Measurements from ENCODE around the gene LRRIQ3. TPM values are rescaled to one million over a fixed set of nuclear protein-coding genes. Genes with fewer than 3 reads are reported as not detected.

Gene LRRIQ3
- total RNA-seq, 2 experiments from 2014 or later = 2.3 to 2.5 TPM

GRCh38 chr1:74236440-74236839 is 38.5 kb upstream of the LRRIQ3 start:
- no peaks in the 10 kb centered on the region for H3K9me3 ChIP-seq (ENCODE audit: low read length)
- intact Hi-C loops (cut with micrococcal nuclease; ENCODE audit: unreplicated experiment) = no loop called here
- no peaks in the 10 kb centered on the region for H3K4me1 ChIP-seq (ENCODE audit: insufficient read depth, low read length, poor library complexity, severe bottlenecking)
- no TSS peak for BruUV-seq (replicated peaks)
- no peaks in the 10 kb centered on the region; the same call in 1 of the 2 replicates for H3K9me2 ChIP-seq (ENCODE audit: insufficient read depth, low read length)
- no peak overlapping the region for H3K27ac ChIP-seq (ENCODE audit: low read depth, low read length, poor library complexity, severe bottlenecking)
- no peak overlapping the region for H2AFZ ChIP-seq (ENCODE audit: low read length)
- no peak overlapping the region for H3K4me3 ChIP-seq (ENCODE audit: low read depth, low read length, poor library complexity, severe bottlenecking)
- H3K79me2 ChIP-seq (ENCODE audit: insufficient read depth, low read depth, low read length) = no peaks in the 10 kb centered on the region
- H3K4me2 ChIP-seq (ENCODE audit: low read length) = no peak overlapping the region
- no peak for DNase-seq (ENCODE audit: low spot score)
- no peaks in the 10 kb centered on the region for H3K36me3 ChIP-seq (ENCODE audit: insufficient read depth, low read length)
- POLR2A ChIA-PET = no interaction called here
- CTCF ChIA-PET (ENCODE audit: unreplicated experiment) = no interaction called here
- no peaks in the 10 kb centered on the region for H4K20me1 ChIP-seq (ENCODE audit: insufficient read depth, low read length)
- TF ChIP-seq CTCF (conservative IDR thresholded peaks at IDR 0.05; ENCODE audit: low read length) = no peak
- no peak for TF ChIP-seq EZH2phosphoT487 (IDR thresholded peaks at IDR 0.05; ENCODE audit: borderline replicate concordance, low read depth, low read length)

- H3K4me1 ChIP-seq (ENCODE audit: insufficient read depth, low read length, poor library complexity, severe bottlenecking) = no peaks in the 10 kb centered on the region
- TF ChIP-seq EZH2phosphoT487 (IDR thresholded peaks at IDR 0.05; ENCODE audit: borderline replicate concordance, low read depth, low read length) (no peak), CTCF (conservative IDR thresholded peaks at IDR 0.05; ENCODE audit: low read length) (no peak)
- no peaks in the 10 kb centered on the region for H3K36me3 ChIP-seq (ENCODE audit: insufficient read depth, low read length)
- ChIA-PET CTCF (ENCODE audit: unreplicated experiment) (no interaction called here), POLR2A (no interaction called here)
- H3K9me2 ChIP-seq (ENCODE audit: insufficient read depth, low read length) = no peaks in the 10 kb centered on the region; the same call in 1 of the 2 replicates
- H3K4me3 ChIP-seq (ENCODE audit: low read depth, low read length, poor library complexity, severe bottlenecking) = no peak within 1 kb of the TSS
- H4K20me1 ChIP-seq (ENCODE audit: insufficient read depth, low read length) = no peaks in the 10 kb centered on the region
- no peaks in the 10 kb centered on the region for H3K9me3 ChIP-seq (ENCODE audit: low read length)
- intact Hi-C loops (cut with micrococcal nuclease; ENCODE audit: unreplicated experiment) = no loop called here
- no peak for DNase-seq (ENCODE audit: low spot score)
- BruUV-seq (replicated peaks) = no TSS peak
- no peak within 1 kb of the TSS for H3K27ac ChIP-seq (ENCODE audit: low read depth, low read length, poor library complexity, severe bottlenecking)
- H2AFZ ChIP-seq (ENCODE audit: low read length) = no peak within 1 kb of the TSS
- no peaks in the 10 kb centered on the region for H3K79me2 ChIP-seq (ENCODE audit: insufficient read depth, low read depth, low read length)
- H3K4me2 ChIP-seq (ENCODE audit: low read length) = no peak within 1 kb of the TSS
These were observed 37.2 kb upstream of the LRRIQ3 start, which contains the start of gene TNNI3K for GRCh38 chr1:74235153-74235552. TSS of gene TNNI3K (plus strand) at chr1:74235387. CDS start at chr1:74235452, 65 bp downstream.

- CTCF ChIA-PET (ENCODE audit: unreplicated experiment) = no interaction called here
- no peak overlapping the region for H3K4me2 ChIP-seq (ENCODE audit: low read length)
- H3K9me2 ChIP-seq (ENCODE audit: insufficient read depth, low read length) = no peaks in the 10 kb centered on the region
- no peaks in the 10 kb centered on the region for H3K79me2 ChIP-seq (ENCODE audit: insufficient read depth, low read depth, low read length)
- no TSS peak for BruUV-seq (replicated peaks)
- no peaks in the 10 kb centered on the region for H4K20me1 ChIP-seq (ENCODE audit: insufficient read depth, low read length)
- H3K27ac ChIP-seq (ENCODE audit: low read depth, low read length, poor library complexity, severe bottlenecking) = no peak overlapping the region
- no peaks in the 10 kb centered on the region for H3K36me3 ChIP-seq (ENCODE audit: insufficient read depth, low read length)
- no peaks in the 10 kb centered on the region for H3K4me1 ChIP-seq (ENCODE audit: insufficient read depth, low read length, poor library complexity, severe bottlenecking)
- DNase-seq (ENCODE audit: low spot score) = no peak
- TF ChIP-seq CTCF (conservative IDR thresholded peaks at IDR 0.05; ENCODE audit: low read length) (no peak), EZH2phosphoT487 (IDR thresholded peaks at IDR 0.05; ENCODE audit: borderline replicate concordance, low read depth, low read length) (no peak)
- intact Hi-C loops (cut with micrococcal nuclease; ENCODE audit: unreplicated experiment) = no loop called here
- no peak overlapping the region for H3K4me3 ChIP-seq (ENCODE audit: low read depth, low read length, poor library complexity, severe bottlenecking)
- no peak overlapping the region for H2AFZ ChIP-seq (ENCODE audit: low read length)
- H3K9me3 ChIP-seq (ENCODE audit: low read length) = no peaks in the 10 kb centered on the region
- POLR2A ChIA-PET = no interaction called here
These were observed 25.5 kb upstream of the LRRIQ3 start for GRCh38 chr1:74223453-74223852.

Measured in OCI-LY7 (cell line).